ENCODE data around the gene C3orf52.
A peak's percentile ranks its signal among the peaks of the same experiment; 100 is the strongest.

The C3orf52 gene

DNA sequence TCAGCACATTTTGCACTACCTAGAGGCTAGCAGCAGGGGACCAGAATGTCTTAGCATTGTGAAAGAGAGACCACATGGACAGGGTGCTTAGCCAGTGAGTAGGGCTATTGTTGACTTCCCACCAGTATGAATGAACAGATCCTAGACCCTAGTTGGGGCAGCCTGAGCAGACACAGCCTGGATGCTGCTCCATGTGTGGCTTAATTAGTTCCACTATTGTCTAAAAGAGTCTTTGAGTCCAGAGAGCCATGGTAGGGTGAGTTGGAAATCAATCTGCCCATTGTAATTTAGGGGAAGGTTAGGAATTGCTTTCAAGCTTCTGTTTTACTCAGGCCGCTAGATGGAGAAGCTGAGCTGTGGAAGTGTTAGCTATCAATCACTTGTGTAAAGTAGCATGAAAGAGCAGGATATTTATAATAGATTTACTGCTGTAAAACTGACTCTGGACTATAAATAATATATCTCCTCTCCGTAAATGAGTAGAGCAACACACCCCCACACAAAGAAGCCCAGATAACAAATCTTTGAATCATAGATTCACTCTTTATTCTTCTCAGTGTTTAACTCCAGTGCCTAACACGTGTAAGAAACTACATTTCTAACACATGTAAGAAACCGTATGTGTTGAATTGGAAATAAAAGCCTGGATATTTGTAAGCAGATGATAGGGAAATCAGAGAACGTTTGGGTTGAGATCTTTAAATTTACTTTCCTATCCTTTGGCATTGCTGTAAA, 50.9 kb downstream of the C3orf52 start:
- peak in 1 of 2 experiments; percentile 8 for DNase-seq

DNA sequence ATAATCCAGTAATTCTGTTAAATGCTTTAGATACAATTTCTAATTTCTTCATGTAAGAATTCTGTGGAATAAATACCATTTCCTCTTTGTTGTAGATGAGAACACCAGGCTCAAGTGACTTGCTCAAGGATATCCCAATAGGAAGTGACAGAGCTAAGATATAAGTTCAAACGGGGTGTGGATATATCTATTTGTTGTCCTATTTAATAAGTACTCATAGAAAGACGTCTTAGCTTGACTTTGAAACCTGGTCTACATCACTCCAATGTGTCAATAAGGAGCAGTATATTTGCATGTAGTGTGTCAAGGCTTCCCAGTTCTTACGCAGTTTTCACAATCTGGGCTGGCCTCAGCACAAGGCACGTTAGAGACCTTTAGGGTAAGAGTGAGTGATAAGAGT, 51.6 kb downstream of the C3orf52 start:
- no peak for DNase-seq

DNA sequence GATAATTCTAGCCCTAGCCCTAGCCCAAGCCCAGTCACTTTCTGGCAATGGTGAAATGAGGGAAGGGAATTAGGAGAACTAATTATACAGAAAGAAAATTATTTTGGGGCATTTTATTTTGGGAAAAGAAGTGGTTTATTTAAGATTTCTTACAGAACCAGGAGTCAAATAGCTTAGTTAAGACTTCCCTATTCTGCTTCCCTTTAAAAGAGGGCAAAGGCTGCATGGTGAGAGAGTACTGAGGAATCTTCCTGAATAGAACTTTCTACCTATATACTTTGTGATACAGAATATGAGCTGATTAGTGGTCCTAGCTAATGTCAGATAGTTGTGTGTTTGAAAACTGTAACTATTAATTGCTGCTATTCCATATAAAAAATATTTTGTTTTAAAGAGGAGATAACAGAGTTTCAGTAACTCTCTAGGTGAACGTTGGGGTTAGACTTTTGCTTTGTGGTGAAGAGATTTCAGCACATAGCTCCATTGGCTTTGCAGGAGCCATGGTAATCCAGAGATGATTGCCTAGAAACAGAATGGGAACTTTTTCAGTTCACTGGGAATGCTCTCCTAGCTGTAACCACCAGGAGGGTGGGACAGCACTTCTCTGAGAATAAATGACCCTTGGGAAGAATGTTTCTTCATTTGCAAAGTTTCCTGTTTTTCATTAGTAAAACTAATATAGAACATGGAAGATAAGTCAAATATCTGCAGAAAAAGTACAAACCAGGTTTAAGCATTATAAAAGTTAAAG, 52.2 kb downstream of the C3orf52 start:
- no peak for DNase-seq

DNA sequence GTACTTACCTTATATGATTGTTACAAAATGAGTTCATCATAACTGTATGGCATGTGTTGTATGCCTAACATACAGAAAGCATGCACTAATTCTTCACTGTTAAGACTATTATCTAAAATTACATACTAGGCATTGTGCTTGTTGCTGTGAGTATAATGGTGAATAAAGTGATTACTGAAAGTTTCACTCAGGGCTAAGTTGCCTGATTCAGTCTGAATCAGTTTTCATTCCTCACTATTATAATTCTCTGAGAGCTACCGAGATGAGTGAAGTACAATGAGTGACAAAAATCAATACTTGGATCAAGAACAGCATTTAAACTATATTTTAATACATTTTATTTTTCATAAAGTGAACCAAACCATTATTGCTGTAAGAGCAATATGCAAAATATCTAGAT, 54.4 kb downstream of the C3orf52 start:
- no peak for DNase-seq

DNA sequence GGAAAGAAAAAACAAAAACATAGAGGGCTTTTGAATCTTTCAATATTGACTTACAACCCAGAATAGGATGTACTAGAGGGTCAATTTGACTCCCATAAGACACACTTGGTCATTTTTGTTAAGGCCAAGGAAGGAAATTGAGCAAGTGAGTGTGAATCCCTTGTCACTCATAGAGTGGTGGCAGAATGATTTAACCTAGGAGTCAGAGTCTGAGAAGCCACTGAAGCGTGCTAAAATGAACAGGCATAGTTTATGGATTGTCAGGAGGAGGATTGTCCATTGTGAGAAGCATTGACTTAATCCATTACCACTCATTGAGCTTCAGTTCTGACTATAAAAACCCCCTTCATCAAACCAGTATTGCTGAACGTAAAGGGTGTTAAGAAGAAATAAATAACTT, 55.1 kb downstream of the C3orf52 start:
- DNase-seq, result no peak

DNA sequence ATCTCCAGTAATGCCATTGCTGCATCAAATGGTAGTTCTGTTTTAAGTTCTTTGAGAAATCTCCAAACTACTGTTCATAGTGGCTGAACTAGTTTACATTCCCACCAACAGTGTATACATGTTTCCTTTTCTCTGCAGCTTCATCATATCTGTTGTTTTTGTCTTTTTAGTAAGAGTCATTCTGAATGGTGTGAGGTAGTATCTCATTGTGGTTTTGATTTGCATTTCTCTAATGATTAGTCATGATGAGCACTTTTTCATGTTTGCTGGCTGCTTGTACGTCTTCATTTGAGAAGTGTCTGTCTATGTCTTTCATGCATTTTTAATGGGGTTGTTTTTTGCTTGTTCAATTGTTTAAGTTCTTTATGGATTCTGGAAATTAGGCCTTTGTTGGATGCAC, 57.1 kb downstream of the C3orf52 start:
- DNase-seq, result no peak

DNA sequence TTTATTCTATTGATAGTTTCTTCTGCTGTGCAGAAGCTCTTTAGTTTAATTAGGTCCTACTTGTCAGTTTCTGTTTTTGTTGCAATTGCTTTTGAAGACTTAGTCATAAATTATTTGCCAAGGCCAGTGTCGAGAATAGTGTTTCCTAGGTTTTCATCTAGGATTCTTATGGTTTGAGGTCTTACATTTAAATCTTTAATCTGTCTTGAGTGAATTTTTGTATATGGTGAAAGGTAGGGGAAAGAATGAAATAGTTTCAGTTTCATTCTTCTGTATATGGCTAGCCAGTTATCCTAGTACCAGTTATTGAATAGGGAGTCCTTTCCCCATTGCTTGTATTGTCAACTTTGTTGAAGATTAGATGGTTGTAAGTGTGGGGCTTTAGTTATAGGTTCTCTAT, 57.5 kb downstream of the C3orf52 start:
- DNase-seq, result no peak

DNA sequence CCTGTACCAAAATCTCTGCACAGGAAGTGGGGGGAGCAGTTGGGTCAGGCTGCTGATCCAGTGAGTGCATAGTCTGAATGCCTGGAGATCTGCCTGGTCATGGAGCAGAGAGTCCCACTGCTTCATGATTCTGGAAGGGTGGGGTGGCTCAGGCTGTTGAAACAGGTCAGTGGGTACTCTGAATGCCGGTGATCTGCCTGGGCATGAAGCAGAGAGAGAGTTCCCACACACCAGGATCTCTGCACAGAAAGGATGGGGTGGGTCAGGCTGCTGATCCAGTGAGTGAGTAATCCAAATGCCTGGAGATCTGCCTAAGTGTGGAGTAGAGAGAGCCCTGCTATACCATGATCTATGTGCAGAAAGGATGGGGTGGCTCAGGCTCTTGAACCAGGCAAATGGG, 62.9 kb downstream of the C3orf52 start:
- no peak for DNase-seq

DNA sequence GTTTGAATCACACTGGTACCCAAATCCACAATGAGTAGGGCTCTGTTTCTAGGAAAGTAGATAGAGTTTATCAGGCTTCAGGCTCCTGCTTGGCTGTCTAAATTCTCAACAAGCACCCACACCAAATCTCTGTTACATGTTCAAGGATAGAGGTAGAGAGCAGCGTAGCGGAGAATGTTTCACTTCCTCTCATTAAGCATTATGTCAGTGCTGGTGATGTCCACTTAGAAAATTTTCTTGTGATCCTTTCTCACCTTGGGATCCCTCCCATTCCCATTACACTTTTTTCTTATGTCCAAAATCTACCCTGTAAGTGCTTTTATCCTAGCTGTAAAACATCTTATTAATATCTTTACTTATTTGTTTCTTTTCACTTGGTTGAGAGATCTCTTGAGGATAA, 81.6 kb downstream of the C3orf52 start:
- no peak for DNase-seq

Measured in NCI-H187 (cell line).